ENCODE results near the gene HSPA12A.
A peak's percentile ranks its signal among the peaks of the same experiment; 100 is the strongest.

The HSPA12A gene

DNA sequence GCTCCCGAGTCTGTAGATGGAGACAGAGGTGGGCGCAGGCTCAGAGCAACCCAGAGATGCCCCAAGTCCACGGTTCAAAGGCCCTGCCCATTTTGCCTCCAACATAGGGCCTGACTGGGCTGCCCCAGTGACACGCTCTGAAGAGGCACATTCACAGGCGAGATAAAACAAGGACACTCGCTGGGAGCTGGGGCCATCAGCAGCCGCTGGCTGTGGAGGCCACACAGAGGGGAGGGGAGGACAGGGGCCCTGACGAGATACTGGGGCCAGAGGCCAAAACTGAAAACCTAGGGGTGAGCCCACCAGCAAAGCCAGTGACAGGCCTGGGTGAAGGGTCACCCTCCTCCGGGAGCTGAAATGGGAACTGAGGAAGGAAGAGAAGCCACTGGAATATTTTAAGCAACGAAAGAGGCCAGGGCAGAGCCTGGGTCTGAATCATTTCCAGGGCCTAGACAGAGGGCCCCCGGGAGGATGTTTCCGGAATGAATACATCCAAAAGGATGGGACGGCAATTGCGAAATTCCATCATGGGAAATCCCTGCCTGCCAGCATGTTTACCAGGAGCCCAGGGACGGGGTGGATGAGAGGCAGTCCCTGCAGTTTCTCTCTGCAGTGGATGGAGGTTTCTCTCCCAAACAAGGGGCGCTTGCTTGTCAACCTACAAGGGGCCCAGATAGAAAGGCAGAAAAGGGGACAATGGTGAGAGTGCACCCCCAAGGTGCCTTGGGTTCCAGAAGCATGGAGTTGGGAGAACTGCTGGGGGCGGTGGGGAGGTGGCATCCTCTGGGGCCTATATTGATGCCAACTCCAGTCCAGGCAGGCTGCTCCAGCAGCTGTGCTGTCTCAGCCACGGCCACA lies 29.0 kb upstream of the HSPA12A start:
- DNase-seq (ENCODE audit: low spot score), result no peak

- DNase-seq (ENCODE audit: low spot score), result no peak
These were observed 27.9 kb upstream of the HSPA12A start for GRCh38 chr10:116770281-116770680.

DNA sequence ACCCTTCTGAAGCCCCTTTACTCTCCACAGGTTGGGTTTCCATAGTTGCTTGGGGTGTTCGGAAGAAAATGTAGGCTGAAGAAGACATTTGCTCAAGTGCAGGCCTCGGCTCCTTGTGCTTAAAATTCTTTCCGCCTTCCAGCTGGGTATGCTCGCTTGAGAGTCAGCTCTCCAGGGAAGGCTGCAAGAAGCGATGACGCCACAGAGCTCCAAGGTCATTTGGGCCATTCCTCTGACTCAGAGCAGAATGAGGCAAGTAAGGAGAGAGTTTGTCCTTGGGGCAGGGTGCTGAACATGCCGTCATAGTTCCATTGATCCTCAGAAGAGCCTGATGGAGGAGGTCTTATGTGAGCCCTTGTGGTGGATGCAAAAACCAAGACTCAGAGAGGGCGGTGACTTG lies 27.4 kb upstream of the HSPA12A start:
- DNase-seq (ENCODE audit: low spot score), result no peak

- DNase-seq (ENCODE audit: low spot score), result no peak
These were observed 27.0 kb upstream of the HSPA12A start for GRCh38 chr10:116769368-116769767.

DNA sequence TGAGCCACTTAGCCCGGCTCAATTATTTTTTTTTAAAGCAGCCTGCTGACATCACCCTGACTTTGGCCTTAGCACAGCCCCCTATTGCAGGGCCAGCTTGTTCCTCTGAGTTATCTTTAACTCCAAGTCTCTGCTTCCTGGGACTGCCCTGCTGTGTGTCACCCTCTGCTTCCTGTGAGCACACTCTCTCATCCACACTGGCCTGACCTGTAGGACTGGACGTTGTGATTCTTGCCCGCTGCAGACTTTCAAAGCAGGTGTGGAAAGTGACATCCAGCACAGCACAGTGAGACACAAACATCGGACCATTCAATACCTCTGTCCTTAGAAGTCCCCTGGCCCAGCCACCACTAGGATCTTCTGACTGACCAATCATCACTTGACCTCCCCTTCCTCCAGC lies 26.4 kb upstream of the HSPA12A start:
- DNase-seq (ENCODE audit: low spot score), result no peak

GRCh38 chr10:116766837-116767634 lies 24.7 kb upstream of the HSPA12A start:
- no peak for DNase-seq (ENCODE audit: low spot score)

- DNase-seq (ENCODE audit: low spot score), result no peak
These were observed 24.0 kb upstream of the HSPA12A start for GRCh38 chr10:116766241-116766827.

DNA sequence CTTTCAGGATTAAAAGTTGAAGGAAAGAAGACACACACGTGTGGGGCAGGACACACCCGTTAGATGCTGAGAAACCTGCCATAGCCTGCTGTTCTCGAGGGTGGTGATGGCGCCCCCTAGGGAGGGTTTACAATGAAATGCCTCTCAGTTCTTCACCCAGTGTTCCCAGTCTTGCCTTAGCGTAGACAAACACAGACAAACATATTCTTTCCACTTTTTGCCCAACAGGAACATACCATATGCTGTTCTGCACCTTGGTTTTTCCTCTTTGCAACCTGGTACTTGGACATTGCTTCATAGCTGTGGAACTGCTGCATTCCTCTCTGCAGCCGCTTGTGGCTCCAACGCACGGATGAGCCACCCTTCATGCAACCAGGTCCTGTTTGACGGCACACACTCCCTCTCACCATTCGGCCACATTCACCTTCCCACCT lies 23.3 kb upstream of the HSPA12A start:
- peak; percentile 16 for DNase-seq (ENCODE audit: low spot score)

DNA sequence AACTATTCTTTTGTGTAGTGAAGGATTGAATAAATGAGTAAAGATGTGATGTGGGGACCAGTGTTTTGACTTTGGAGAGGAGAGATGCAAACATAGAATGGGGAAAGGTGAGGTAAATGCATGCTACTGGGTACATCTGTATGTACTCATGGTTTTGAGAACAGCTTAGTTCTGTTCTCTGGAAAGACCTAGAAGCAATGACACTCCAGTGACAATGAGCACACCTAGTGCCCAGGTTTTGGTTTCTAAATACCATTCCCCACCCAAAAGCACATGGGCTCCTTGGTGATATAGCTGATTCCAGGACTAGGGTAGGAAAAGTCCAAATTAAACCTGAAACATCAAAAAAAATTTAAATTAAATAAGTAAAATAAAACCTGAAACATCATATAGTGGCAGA lies 22.6 kb upstream of the HSPA12A start:
- DNase-seq (ENCODE audit: low spot score), result no peak

DNA sequence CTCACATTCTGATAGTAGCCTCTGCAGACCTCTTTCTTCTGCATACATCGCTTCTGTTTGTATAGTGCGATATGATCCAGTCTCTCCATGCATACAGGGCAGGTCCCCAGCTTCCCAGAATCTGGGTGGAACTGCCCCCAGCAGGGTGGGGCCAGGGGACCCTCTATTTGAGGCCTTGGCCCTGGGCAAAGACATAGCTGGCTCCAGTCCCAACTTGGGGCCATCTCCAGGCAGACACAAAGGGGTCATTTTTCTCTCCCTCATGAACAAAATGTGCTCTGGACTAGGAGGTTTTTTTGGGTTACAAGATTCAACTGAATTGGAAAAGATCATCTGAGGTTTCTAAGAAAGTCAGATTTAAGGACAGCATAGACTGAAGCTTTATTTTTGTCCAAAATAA lies 21.1 kb upstream of the HSPA12A start:
- DNase-seq (ENCODE audit: low spot score), result no peak

- no peak for DNase-seq (ENCODE audit: low spot score)
These were observed 19.5 kb upstream of the HSPA12A start for GRCh38 chr10:116761883-116762282.

DNA sequence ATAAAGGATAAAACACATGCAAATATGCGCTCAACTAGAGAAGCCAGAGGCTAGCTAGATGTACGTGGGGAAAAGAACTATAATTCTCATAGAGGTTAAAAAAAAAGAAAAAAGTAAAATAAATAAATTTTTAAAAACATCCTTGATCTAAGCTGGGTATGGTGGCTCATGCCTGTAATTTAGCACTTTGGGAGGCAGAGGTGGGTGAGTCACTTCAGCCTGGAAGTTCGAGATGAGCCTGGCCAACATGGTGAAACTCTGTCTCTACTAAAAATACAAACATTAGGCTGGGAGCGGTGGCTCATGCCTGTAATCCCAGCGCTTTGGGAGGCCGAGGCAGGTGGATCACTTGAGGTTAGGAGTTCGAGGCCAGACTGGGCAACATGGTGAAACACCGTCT lies 18.6 kb upstream of the HSPA12A start:
- DNase-seq (ENCODE audit: low spot score), result no peak

GRCh38 chr10:116757246-116757645 lies 14.9 kb upstream of the HSPA12A start:
- no peak for DNase-seq (ENCODE audit: low spot score)

GRCh38 chr10:116756277-116756676 lies 13.9 kb upstream of the HSPA12A start:
- no peak for DNase-seq (ENCODE audit: low spot score)

DNA sequence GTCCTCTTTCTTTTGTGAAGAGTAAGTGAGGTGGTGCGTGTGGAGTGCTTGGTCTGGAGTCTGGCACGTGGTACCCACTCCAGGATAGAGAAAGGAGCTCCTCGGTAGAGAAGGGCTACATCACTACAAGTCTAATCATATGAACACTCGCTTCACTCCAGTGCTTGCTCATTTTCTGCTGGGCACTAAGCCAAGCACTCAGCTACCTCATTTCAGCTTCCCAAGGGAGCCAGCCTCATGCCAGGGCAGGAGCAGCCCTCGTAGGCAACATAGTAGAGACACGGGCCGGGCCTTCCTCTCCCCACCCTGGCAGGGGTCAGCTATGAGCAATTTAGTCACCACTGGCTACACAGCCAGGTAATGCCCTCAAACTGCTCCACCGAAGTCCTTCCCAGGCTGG lies 11.4 kb upstream of the HSPA12A start:
- no peak for DNase-seq (ENCODE audit: low spot score)

DNA sequence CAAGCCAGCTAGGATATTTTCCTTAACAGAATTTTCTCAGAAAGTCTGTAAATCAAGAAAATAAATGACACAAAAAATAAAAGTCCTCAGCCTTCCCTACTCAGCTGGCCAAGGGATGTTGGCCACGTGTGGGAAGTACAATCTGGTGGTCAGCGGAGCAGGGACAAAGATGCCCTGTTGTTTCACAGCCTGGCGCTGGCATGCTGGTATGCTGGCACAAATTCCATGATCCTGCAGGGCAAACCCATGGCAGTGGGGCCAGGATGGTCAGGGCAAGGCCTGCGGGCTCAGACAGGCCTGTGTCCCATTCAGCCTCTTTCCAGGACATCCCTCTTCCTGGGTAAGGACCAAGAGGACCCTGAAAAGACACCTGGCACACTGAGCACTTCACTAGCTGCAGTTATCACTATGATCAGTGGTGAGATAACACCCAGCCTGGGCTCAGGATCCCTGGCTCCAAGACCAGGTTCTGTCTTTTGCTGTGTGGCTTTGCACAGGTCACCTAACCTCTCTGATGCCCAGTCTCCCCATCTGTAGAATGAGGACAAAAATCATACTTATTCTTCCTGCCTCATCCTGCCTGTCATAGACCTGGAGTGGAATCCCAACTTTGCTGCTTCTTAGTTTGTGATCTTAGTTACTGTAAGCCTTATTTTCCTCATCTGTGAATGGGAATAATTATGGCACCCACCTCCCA lies 10.8 kb upstream of the HSPA12A start:
- DNase-seq (ENCODE audit: low spot score), result no peak

DNA sequence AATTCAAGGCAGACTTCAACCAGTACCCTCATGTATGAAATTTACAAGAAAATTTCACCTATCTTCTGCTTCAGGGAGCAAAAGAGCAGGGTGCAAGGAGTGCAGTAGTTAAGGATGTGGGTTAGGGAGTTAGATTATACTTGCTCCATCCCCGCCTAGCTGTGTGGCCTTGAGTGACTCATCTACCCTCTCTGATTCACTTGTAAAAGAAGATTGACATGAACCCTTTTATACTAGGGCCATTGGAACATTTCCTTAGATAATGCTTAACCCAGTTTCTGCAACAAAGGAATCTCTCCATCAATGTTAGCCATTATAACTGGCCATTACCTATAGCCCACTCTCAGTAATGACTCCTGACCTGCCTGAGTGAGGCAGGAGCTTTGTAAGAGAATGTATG lies 10.2 kb upstream of the HSPA12A start:
- no peak for DNase-seq (ENCODE audit: low spot score)

DNA sequence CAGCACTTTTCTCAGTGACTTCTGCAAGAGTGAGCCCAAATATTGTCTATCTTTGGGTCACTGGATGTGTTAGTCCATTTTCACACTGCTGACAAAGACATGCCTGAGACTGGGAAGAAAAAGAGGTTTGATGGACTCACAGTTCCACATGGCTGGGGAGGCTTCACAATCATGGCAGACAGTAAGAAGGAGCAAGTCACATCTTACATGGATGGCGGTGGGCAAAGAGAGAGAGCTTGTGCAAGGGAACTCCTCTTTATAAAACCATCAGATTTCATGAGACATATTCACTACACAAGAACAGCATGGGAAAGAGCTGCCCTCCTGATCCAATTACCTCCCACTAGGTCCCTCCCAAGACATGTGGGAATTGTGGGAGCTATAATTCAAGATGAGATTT lies 6.1 kb upstream of the HSPA12A start:
- DNase-seq (ENCODE audit: low spot score), result no peak

- no peak for DNase-seq (ENCODE audit: low spot score)
These were observed 5.7 kb upstream of the HSPA12A start for GRCh38 chr10:116748041-116748440.

DNA sequence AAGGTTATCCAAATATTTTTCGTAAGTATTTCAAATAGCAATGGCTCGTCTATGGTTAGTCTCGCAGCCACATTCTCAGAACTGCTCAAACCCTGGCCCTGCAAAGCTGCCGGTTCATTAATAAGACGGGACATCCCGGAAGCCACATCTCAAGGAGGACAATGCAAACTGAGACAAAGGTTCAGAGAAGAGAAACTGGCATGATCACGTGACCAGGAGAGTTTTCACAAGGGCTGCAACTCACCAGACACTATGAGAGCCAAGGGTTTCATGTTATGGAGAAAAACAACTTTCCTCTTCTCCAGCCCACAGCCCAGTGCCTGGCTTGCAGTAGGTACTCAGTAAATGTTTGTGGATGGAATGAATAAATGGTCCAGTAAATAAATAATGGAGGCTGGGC lies 5.0 kb upstream of the HSPA12A start:
- DNase-seq (ENCODE audit: low spot score), result no peak

GRCh38 chr10:116744885-116745284 lies 2.5 kb upstream of the HSPA12A start:
- no peak for DNase-seq (ENCODE audit: low spot score)

- no peak for DNase-seq (ENCODE audit: low spot score)
These were observed 1.9 kb upstream of the HSPA12A start for GRCh38 chr10:116744163-116744753.
